Stimulated activated CD8-positive, alpha-beta memory T cell treated with anti-CD3 and anti-CD28 coated beads, Interleukin-2, amount 100 ng/mL, for 1 hour (primary cell): ENCODE measurements around the gene SNAP91.
"Not testable (repeated sequence)": the region's sequence is repeated elsewhere in the genome, so short reads cannot be mapped to it uniquely, and the experiment has no call there.

Experiments used
- DNase-seq, 2 donors: peaks; one replicate each; pipeline ENCODE4 v3.0.0-alpha.2; 2020; ENCODE audit warnings: low read depth in 2 of 2

The SNAP91 gene

DNA sequence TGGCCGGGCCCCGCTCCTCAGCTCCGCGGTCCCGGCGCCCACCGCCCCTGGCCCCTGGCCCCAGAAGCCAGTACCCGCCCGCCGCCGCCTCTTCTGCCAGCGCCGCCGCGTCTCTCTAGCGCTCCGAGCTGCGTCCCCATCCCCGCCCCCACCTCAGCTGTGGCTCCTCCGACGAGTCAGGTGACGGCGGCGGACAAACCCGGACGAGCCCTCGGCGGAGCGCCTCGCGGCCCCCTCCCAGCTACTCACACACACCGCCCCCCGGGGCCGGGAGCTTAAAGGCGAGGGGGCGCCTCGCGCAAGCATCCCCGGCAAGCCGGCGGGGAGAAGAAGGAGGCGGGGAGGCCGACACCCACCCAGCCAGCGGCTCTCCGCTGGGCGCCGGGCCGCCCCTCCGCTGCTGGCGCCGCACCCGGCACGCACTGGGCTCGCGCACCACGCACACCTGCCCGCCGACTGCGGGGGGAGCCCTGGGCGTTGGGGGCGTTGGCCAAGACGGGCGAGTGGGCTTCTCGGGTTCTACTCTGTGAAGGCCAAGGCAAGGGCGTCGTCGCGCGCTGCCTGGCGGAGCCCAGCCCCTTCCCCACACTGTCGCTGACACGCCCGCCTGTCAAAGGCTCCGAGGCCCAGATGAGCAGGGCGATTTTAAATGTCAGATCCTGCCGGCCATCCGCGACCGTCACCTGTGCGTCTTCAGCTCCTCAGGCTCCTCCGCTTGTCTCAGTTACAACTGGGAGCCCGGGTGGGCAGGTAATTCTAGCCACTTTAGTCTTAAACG lies at the start of gene SNAP91:
Gene SNAP91 (minus strand): TSS at position 132 of the 778 bp plus-strand sequence. CDS start 1,174 bp downstream, outside the sequence.
- no peak for DNase-seq

DNA sequence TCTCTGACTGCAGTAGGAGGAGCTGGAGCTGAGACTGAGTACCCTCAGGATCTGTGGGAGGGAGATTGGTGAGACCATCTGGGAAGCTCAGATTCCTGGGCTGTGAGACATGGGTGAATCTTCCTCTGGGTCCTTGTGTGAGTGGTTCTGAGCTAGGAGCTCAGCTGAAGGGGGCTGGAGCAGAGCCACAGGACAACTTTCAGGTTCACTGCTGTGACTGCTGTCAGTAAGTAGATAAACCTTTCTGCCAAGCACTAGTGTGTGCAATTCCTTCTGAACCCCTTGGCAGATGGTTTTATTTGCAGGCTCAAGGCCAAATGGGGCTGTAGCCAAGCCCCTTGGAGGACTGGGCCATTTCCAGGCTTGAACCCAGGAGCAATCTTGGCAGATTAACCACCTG lies 49.6 kb upstream of the SNAP91 start:
- no peak for DNase-seq

DNA sequence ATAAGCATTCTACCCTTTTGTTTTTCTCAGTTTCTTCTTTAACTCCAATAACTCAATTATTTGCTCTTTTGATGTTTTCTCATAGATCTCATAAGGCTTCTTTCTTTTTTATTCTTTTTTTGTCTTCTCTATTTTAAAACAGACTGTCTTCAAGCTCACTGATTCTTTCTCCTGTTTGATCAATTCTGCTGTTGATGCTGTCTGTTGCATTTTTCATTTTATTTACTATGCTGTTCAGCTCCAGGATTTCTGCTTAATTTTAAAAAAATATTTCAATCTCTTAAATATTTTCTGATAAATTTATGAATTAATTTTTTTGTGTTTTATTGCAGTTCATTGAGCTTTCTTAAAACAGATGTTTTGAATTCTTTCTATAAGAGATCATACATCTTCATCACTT lies 48.1 kb upstream of the SNAP91 start:
- DNase-seq, result no peak

- no peak for DNase-seq
Observed at GRCh38 chr6:83756565-83756964, 47.7 kb upstream of the SNAP91 start.

GRCh38 chr6:83752375-83752774 lies 43.5 kb upstream of the SNAP91 start:
- DNase-seq, result not testable (repeated sequence)

DNA sequence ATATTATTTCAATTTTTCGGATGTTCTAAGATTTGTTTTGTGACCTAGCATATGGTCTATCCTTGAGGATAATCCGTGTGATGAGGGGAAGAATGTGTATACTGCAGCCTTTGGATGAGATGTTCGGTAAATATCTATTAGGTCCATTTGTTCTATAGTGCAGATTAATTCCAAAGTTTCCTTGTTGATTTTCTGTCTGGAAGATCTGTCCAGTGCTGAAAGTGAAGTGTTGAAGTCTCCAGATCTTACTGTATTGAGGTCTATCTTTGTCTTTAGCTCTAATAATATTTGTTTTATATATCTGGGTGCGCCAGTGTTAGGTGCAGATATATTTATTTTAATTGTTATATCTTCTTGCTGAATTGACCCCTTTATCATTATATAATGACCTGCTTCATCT lies 32.2 kb upstream of the SNAP91 start:
- no peak for DNase-seq

- no peak for DNase-seq
Observed at GRCh38 chr6:83735461-83735860, 26.6 kb upstream of the SNAP91 start.

DNA sequence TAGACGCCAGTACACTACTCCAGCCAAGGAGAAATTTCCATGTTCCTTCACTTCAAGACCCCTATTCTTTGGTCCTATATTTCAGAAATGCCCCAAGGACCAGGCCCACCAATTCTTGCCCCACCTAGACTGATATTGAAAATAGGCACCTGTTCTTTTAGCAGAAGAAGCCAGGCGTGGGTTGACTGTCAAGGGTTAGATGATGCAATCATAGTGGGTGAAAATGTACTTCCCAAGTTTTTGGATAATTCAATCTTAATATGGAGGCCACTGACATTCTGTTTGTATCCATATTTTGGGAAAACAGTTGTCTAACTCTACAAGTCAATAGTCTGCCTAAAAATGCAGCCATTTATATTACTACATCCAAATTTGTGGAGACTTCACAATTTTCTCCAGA lies 21.0 kb upstream of the SNAP91 start:
- no peak for DNase-seq

- no peak for DNase-seq
Observed at GRCh38 chr6:83722876-83723275, 14.0 kb upstream of the SNAP91 start.

DNA sequence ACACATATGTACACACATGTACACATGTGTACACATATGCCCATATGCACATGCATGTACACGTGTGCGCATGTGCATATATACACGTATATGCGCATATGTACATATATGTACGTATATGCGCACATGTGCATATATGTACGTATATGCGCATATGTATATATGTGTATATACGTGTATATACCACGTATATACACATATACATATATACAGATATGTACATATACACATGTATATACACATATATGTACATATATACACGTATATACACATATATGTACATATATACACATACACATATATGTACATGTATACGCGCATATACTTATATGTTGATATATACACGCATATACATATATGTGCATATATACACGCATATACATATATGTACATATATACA lies 8.9 kb upstream of the SNAP91 start:
- no peak for DNase-seq

DNA sequence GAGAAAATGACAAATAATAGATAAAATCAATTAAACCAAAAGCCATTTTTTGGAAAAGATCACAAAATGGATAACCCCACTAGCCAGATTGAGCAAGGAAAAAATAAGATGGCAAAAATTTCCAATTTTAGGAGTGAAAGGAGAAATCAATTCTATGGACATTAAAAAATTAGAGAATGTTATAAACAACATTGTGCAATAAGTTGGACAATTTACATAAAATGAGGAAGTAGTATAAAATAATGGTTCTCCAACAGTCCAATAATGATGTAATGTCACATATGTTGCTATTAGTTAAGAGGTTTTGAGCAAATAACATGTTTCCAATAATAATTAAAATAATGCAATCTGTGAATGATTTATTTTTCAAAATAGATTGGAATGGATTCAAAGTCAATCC lies 3.1 kb upstream of the SNAP91 start:
- DNase-seq, result no peak

DNA sequence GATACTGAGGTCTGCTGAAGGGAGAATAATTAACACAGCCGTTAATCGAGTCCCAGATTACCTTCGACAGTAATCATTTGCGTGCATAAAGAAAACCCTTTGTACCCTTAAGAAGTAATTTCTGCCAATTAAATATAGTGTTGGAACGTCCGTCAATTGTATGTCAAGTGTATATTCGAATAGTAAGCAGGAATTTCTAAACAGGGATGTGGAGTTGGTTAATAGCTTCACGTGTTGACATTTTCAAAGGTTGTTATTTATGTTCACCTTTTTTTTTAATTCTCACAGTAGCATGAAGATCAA lies 798 bp upstream of the SNAP91 start:
- DNase-seq, result no peak

DNA sequence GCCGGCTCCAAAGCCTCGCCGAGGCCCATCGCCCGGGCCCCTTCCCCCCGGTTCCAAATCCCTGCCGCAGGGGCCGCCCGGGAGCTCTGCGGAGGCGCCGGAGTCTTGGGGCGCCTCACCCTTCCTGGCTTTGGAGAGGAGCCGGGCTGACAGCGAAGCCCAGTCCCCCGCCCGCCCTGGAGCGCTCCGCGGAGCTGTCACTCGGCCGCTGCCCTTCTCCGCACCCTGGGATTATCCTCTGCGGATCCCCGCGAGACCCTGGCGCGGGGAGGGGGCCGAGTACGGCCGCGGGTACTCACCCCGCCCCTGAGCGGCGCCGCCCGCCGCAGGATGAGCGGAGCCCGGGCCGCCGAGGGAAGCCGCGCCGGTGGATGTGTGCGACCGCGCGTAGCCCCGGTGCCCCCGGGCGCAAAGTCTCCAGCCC lies 343 bp downstream of the SNAP91 start:
- no peak for DNase-seq

- DNase-seq, result no peak
Observed at GRCh38 chr6:83707829-83708545, 914 bp downstream of the SNAP91 start.

DNA sequence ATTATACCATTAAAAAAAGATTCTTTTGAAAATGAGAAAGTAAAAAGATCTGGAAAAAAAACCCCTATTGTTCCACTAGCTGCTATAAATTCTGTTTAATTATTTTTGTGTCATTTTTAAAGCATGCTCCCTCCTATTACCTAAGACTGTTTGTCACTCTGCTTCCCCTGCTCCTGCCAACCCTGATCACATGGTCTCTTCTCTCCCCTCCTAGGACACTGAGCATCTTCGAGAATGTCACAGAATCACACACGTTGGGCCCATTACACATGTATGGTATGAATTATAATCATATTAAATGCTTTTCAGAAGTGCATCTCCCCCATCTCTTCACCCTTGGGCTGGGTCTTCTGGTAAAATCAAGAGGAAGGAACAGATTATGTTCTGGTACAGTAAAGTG lies 6.2 kb downstream of the SNAP91 start:
- no peak for DNase-seq

DNA sequence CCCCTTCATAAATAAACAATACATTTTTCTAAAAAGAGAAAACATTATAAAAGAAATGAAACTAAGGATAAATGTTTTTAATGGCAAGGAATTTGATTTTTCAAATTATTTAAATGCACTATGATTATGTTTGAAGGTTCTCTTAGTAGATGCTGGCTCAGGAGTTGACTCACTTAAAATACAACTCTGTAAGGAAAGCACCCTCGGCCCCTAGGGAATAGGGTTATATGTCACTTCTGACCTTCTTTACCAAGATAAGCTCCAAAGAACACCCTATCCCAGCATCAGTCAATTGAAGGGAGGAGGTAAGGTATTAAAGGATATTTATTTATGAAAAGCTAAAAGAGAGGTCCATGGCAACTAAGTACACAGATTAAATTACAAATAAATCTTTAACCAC lies 6.8 kb downstream of the SNAP91 start:
- no peak for DNase-seq

GRCh38 chr6:83696674-83697073 lies 12.2 kb downstream of the SNAP91 start:
- no peak for DNase-seq

- no peak for DNase-seq
Observed at GRCh38 chr6:83685481-83685880, 23.4 kb downstream of the SNAP91 start.

GRCh38 chr6:83677791-83678190 lies 31.1 kb downstream of the SNAP91 start:
- no peak for DNase-seq

GRCh38 chr6:83637953-83638352 lies 70.9 kb downstream of the SNAP91 start:
- no peak for DNase-seq

- no peak for DNase-seq
Observed at GRCh38 chr6:83636800-83637199, 72.1 kb downstream of the SNAP91 start.

- no peak for DNase-seq
Observed at GRCh38 chr6:83633609-83634008, 75.3 kb downstream of the SNAP91 start.

GRCh38 chr6:83633149-83633548 lies 75.8 kb downstream of the SNAP91 start:
- no peak for DNase-seq

DNA sequence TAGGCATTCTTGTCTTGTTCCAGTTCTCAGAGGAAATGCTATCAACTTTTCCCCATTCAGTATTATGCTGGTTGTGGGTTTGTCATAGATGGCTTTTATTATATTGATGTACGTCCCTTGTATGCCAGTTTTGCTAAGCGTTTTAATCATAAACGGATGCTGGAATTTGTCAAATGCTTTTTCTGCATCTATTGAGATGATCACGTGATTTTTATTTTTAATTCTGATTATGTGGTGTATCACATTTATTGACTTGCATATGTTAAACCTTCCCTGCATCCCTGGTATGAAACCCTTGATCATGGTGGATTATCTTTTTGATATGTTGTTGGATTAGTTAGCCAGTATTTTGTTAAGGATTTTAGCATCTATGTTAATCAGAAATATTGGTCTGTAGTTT lies 79.0 kb downstream of the SNAP91 start:
- not testable (repeated sequence) for DNase-seq
